Measurements from ENCODE around the gene FOSL2. TPM values are rescaled to one million over a fixed set of nuclear protein-coding genes. Genes with fewer than 3 reads are reported as not detected.

The FOSL2 gene
- total RNA-seq, 1 experiment from 2014 or later = 4.0 TPM

- TF ChIP-seq ATF1 (CRISPR knock-in tag; IDR thresholded peaks at IDR 0.05) = no peak
- TF ChIP-seq ZNF512 (CRISPR knock-in tag; IDR thresholded peaks at IDR 0.05; ENCODE audit: borderline replicate concordance) = no peak
- TF ChIP-seq AFF4 (CRISPR knock-in tag; IDR thresholded peaks at IDR 0.05; ENCODE audit: borderline replicate concordance) = no peak
- no peak for TF ChIP-seq ZNF425 (CRISPR knock-in tag; conservative IDR thresholded peaks at IDR 0.05)
- TF ChIP-seq CREM (CRISPR knock-in tag; IDR thresholded peaks at IDR 0.05) = no peak
- TF ChIP-seq E2F4 (CRISPR knock-in tag; IDR thresholded peaks at IDR 0.05; ENCODE audit: borderline replicate concordance, low read depth) = no peak
- no peak for TF ChIP-seq ZBTB43 (CRISPR knock-in tag; IDR thresholded peaks at IDR 0.05)
- TF ChIP-seq USF1 (CRISPR knock-in tag; IDR thresholded peaks at IDR 0.05) = no peak
- no peak for TF ChIP-seq ATF6 (CRISPR knock-in tag; IDR thresholded peaks at IDR 0.05)
- TF ChIP-seq FOXP4 (CRISPR knock-in tag; IDR thresholded peaks at IDR 0.05) = no peak
- TF ChIP-seq ZNF671 (CRISPR knock-in tag; IDR thresholded peaks at IDR 0.05) = no peak
Observed at GRCh38 chr2:28413152-28413898, 20.7 kb downstream of the FOSL2 start (continued).
